ENCODE results near the gene TOMM20.
A peak's percentile ranks its signal among the peaks of the same experiment; 100 is the strongest.
"Not testable (repeated sequence)": the region's sequence is repeated elsewhere in the genome, so short reads cannot be mapped to it uniquely, and the experiment has no call there.

Gene TOMM20

DNA sequence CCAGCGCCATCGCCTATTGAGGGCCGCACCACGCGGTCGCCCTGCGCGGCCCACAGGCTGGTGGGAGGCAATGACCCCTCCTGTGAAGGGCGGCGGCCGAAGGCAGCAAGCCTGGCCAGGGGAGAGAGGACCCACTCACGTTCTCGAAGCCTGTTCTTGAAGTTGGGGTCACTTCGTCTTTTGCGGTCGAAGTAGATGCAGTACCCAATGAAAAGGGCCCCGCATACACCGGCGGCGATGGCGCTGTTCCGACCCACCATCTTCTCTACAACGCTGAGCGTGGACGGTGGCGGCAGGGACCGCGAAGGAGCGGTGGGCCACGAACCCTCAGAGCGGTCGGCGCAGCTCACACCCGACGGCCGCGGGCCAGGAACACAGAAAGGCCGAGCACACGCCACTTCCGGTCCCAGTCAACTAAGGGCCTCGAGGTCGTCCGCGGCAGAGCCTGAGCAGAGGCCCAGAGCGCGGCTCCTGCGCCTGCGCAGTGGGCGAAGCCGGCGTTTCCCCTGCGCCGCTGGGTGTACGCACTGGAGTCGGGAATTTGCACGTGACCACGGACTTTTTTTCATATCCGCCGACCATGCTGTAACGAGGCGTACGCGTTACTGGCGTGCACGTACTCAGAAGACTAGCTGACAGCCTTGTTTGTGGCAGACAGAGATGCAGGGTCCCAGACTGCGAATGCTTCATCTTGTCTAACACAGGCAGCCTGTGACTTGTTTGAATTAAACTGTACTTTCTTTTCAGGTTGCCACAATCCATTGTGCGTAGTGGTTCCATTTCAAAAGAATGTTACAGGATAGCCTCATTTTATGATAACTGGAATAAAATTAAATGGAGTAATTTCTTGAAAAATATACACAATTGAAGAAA lies at the start of gene TOMM20:
TOMM20 (minus strand) TSS at position 382 of the 873 bp plus-strand sequence; CDS start at position 260, 122 bp downstream.
- DNase-seq, result peak; percentile 88

DNA sequence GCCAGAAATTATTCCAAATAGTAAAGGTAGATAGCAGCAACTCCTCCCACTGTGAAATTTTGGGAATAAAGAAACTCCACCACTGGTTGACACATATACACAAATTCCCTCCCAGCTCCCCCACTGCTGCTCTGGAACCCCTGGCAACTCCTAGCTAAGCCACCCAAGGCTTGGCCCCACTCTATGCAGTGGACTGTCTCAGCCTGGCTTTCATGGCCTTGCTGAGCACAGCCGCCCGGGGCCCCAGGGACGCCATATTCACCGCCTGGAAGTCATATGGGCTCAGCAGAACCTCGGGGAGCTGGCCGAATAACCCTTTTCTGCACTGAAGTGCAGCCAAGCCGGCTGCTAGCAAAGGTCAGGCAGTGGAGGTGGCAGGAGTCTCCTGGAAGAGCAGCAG lies 47.8 kb upstream of the TOMM20 start:
- DNase-seq, result no peak

DNA sequence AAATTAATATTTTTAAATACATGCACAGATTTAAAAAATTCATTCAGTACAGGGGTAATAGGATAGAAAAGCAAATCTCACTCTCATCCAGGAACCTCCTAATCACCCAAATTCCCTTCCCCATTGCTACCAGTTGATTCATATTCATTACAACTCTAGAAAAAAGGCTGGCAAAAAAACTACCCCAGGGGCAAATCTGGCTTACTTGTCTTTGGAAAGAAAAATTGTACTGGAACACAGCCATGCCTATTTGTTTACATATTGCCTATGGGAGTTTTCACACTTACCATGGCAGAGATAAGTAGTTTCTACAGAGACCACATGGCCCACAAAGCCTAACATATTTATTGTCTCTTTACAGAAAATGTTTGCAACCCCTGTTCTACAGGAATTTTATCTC lies 41.3 kb upstream of the TOMM20 start:
- DNase-seq, result no peak

DNA sequence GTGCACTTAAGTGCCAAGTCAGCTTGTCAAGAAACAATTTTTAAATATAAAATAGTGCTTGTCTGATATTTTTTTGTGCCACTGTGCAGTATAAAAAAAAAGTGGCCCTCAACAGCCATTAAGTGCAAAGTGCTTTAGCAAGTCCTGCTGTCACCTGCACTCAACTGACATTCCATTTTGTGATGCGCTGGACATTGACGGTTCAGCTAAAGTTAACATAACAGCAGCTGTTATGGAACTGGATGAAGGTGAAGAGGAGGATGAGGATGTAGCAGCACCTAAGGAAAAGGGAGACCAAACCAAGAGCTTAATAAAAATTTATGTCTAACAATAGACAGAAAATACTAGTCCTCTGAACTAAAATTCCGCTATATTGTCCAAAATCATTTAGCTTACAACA lies 39.7 kb upstream of the TOMM20 start:
- DNase-seq, result no peak

DNA sequence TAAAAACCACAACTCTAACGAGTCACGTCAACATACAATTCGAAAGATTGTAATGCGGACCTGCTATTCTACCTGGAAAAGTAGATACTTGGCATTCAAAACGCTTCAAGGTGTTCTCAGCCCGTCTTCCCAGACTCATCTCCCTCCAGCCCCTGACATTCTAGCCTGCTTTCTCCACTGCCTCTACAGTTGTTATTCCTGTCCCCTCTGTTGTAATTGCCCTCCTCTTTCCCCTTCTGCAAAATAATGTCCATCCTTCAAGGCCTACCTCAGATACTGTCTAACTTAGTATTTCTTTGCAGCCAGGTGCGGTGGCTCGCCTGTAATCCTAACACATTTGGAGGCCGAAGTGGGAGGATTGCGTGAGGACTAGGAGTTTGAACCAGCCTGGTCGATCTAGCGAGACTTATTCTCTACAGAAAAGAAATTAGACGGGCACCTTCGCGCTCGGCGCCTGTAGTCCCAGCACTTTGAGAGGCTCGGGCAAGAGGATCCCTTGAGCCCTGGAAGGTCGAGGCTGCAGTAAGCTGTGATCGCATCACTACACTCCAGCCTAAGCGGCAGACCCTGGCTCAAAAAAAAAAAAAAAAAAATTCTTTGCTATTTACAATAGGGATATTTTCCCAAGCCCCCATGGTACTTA lies 33.2 kb upstream of the TOMM20 start:
- DNase-seq, result no peak

DNA sequence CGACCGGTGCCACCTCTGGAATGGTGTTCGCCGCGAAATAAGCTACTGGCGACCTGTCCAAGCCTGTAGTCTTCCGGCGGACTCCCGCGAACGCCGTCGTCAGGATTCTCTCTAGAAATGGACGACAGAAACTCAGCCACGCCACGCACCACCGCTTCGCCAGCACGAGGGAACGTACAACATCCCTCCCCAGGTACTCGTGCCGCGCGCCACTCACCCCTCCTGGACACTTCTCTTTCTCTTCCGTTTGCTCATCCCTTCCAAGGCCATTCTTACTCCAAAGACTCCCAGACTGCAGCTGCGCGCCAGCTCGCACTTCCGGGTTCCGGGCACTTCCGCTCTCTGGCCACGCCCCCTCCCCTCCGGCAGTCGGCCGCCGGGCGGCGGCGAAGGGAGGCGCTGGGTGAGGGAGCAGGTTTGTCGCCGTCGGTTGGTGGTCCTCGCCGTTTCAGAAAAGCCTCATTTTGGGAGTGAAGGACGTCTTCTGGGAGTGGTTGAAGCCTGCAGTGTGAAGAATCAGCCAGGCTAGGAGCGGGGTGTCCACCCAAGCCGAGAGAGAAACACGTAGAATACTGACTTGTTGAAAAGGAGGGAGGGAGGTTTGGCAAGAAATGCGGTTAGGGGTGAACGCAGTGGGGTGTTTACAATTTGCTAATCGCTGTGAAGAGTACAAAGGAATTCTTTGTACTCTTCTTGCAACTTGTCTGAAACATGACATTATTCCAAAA lies 32.5 kb upstream of the TOMM20 start, which contains the start of gene RBM34:
RBM34 (minus strand) TSS at position 294 of the 728 bp plus-strand sequence; CDS start at position 270, 24 bp downstream.
- DNase-seq, result peak; percentile 18

DNA sequence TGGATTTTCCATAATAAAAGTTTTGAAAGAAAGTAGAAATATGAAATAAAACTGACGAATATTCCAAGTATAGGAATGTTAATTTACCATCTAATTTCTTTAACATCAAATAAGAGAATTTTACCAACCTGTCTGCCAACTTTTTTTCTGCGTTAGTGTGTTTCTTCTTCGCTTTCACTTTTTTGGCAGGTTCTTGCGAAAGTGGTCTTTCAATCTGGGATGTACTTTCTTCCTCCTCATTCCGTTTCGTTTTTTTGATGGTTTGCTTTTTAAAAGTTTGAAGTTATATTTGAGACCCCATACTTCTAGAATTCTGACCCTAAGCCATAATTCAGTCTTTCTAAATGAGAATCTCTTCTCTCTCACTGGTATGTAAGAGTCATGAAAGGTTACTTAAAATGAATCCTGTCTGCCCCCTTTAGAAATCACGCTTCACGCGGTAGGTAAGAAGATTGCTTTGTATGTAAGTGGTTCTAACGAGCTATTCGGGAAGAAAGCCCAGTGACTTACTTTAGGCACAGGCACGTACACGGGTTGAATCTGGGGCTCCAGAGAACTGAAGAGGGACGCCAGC lies 31.8 kb upstream of the TOMM20 start:
- DNase-seq, result no peak

DNA sequence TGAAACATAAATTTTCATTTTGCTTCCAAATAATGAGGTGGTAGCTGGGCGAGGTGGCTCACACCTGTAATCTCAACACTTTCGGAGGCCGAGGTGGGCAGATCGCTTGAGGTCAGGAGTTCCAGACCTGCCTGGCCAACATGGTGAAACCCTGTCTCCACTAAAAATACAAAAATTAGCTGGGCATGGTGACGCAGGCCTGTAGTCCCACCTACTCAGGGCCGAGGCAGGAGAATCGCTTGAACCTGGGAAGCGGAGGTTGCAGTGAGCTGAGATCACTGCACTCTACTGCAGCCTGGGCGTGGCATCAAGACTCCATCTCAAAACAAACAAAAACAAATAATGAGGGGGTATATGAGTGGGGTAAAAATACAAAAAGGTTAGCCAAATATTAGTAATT lies 31.3 kb upstream of the TOMM20 start:
- not testable (repeated sequence) for DNase-seq

DNA sequence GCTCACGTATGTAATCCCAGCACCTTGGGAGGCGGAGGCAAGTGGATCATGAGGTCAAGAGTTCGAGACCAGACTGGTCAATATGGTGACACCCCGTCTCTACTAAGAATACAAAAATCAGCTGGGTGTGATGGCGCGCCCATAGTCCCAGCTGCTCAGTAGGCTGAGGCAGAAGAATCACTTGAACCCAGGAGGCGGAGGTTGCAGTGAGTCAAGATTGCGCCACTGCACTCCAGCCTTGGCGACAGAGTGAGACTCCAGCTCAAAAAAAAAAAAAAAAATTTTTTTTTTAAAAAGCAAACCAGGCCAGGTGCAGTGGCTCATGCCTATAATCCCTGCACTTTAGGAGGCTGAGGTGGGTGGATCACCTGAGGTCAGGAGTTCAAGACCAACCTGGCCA lies 30.6 kb upstream of the TOMM20 start:
- not testable (repeated sequence) for DNase-seq

DNA sequence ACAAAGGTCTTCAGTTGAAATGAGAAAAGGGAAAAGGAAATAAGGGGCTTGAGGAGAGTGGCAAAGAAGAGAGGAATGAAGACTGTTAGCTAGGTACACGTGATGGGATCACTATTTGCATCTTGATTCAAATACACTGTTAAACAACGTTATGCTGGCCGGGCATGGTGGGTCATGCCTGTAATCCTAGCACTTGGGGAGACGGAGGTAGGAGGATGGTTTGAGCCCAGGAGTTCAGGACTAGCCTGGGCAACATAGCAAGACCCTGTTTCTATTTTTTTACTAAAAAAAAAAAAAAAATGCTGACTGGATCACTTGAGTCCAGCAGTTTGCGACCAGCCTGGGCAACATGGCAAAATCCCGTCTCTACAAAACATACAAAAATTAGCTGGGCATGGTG lies 30.0 kb upstream of the TOMM20 start:
- DNase-seq, result no peak

DNA sequence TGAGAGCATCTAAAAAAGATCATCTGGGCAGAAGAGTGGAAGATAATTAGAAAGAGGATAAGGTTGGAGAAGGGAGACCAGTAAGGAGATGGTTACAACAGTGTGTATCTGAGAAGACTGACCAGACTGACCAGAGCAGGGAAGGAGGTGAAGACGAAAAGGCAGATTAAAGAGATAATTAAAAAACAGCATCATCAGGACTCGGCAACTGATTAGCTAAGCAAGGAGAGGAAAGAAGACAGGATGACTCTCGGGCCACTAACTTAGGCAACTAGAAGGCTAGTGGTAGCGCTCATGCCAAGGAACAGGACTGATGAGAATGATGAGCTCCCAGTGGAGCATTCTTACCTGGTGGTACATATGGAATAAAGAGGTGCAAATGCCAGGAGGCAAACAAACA lies 28.5 kb upstream of the TOMM20 start:
- DNase-seq, result no peak

DNA sequence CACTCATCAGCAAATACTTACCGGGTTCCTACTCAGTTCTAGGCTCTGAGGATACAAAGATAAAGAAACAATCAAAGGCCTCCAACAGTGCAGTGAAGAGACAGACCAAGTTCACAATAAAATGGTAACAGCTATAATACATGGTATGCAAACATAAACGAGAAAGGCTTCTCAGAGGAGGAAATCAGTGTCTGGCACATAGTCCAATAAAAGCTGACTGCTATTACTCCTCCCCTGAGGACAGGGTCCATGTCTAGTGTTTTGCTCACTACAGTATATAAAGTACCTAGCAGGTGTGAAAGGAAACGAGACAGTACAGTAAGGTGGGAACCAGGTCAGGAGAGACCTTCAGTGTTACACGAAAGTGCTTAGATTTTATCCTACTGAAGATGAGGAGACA lies 28.1 kb upstream of the TOMM20 start:
- no peak for DNase-seq

DNA sequence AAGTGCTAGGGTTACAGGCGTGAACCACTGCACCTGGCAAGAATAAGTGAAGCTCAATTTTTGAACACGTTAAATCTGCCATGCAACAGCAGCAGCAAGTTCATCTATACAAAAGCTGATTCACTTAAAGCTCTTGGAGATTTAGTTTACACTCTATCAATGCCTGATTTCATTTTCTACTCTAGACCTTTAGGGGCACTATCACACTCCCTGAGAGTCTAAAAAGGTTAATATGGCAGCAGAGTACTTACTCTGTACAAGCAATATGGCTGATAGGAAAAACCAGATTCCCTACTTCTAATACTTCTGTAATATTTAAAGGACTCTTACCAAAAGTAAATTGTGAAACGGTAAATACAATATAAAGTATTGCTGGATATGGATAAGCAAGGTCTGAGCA lies 27.6 kb upstream of the TOMM20 start:
- no peak for DNase-seq

DNA sequence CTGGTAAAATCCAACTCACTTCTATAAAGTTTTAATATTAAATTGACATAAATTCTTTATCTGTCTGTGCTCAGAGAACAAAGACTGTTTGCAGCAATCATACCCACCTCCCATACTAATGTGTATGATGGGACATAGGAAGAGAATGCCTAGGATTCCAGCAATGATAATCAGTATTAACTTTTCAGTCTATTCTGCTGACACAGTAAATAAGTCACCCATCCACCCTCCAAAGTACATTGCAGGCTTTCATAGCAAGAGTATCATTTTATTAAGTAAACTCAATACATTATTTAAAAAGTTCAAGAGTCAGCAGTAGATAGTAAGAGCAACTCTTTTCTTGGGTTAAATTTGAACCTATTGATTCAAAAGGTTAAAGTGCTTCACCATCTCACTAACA lies 23.6 kb upstream of the TOMM20 start:
- no peak for DNase-seq

DNA sequence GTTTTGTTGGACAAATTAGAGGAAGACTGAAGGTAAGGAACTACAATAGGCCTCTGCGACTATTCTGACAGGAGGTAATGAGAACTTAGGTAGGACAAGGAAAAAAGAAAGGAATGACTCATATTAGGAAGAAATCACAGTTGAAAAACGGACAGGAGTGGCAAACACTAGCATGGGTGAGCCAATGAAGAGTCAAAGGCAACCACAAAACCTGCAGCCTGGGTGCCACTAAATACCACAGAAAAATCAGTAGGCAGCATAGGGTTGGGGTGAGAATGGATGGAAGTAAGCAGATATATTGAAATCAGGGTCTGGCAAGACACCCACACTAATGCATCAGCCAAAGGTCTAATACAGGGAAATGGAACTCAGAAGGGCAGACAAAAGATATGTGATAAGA lies 22.4 kb upstream of the TOMM20 start:
- DNase-seq, result no peak

DNA sequence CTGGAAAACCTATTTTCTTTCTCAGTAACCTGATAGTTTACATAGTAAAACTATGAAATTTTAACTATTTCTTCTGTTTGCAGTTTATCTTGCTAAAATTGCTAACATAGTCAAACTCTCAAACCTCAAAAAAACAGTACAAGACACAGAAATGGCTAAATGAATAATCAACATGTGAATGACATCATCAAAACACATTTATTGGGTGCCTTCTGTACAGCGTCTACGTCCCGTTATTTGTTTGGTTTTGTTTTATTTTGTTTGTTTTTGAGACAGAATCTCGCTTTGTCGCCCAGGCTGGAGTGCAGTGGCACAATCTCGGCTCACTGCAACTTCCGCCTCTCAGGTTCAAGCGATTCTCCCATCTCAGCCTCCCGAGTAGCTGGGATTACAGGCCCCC lies 21.2 kb upstream of the TOMM20 start:
- DNase-seq, result no peak

DNA sequence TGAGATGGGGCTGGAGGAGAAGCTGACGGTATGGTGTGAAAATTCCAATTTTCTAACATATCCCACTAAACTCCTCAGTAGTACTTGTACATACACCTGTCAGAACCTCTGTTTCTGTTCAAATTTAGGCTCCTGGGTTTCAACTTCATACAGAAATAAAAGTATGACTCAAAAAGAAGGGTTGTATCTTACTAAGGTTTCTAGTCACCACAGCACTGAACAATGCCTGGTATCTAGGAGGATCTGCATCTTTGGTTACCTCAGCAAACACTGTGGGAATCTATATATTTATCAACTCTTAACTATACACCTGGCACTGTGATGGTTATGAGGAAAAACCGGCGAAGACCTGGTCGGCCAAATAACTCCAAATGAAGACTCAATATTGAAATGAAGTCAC lies 18.6 kb upstream of the TOMM20 start:
- no peak for DNase-seq

DNA sequence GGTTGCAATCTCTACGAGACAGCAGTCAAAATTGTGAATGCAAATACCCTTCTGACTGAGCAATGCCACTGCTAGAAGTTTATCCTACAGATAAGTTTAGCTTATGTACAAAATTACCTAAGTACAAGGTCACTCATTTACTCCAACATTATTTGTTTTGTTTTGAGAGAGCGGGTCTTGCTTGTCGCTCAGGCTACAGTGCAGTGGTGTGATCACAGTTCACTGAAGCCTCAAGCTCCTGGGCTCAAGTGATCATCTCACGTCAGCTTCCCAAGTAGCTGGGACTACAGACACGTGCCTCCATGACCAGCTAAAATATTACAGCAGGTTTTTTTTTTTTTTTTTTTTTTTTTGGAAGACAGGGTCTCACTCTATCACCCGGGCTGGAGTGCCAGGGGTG lies 17.0 kb upstream of the TOMM20 start:
- DNase-seq, result no peak

DNA sequence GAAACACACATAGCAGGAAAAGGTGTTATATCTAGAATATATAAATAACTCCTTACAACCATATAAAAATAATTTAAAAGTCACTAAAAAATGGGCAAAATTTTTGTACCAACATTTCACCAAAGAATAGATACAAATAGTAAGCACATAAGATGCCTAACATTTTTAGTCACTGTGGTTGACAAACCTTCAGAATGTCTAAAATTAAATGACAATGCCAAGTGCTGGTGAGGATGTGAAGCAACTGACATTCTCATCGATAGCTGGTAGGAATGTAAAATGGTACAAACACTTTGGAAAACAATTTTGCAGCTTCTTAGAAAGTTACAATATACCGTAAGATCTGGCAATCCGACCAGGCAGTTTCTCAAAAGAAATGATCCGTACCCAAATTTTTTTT lies 14.4 kb upstream of the TOMM20 start:
- DNase-seq, result no peak

DNA sequence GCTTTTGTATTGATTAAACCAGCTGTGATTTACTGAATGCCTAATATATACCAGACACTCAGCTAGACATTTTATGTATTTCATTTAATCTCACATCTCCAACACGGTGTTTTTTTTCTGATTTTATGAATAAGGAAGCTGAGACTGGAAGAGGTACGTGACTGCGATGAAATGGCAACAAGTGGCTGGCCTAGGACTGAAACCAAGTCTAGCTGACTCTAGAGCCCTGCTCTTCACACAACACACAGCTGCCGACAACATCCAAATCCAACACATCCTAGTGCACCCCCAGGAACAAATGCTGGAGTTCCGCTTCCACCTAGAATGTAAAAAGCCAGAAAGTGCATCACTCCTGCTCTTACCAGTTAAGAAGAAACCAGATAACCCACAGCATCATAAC lies 10.7 kb upstream of the TOMM20 start:
- no peak for DNase-seq

DNA sequence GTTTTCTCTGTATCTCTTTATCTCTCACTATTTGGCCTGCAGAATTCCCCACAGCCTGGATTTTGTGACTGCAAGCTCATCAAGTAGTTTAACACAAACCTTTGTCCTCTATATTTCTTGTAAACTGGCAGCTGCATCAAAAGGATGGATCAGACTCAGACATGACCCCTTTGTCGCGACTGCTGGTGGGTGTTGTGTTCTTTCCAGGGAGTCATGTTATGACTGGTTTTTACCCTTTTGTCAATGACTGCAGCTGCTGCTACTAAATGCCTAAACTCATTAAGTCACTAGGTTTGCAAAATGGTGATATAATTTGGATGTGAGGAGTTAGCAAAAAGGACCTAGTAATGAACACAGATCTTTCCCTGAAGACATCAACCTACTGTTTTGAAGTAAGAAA lies 10.2 kb upstream of the TOMM20 start:
- no peak for DNase-seq

DNA sequence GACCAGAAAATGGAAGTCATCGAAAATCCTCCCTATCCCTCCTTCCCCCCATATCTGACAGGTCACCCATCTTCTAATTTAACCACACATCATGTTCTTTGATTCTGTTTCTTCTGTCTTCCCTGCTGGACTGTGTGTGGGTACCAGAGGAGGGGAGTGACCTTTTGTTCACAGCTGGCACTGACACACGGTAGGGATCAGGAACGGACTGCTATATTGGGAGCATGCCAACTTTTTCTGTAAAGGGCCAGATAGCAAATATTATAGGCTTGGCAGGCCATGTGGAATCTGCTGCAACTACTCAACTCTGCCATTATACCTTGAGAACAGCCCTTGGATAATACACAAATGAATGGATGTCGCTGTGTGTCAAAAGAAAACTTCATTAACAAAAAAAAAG lies 7.5 kb upstream of the TOMM20 start:
- no peak for DNase-seq

DNA sequence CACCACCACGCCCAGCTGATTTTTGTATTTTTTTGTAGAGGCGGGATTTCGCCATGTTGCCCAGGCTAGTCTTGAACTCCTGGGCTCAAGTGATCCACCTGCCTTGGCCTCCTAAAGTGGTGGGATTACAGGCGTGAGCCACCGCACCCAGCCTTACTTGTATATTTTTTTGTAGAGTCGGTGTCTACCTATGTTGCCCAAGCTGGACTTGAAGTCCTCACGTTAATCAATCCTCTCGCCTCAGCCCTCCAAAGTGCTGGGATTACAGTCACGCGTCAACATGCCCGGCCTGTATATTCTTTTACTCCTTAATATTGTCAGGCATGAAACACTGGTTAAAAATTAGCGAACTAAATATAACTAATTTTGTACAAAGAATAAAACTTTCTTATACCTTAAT lies 5.5 kb upstream of the TOMM20 start:
- DNase-seq, result no peak
